ENCODE data around the gene TMC6. TPM values are rescaled to one million over a fixed set of nuclear protein-coding genes. Genes with fewer than 3 reads are reported as not detected.

TMC6 gene
- total RNA-seq, 4 donors from 2014 or later, result 18.5 to 78.2 (median 23.6) TPM

GRCh38 chr17:78141437-78142118, 13.0 kb upstream of the TMC6 start:
- TF ChIP-seq, protein P1, sequence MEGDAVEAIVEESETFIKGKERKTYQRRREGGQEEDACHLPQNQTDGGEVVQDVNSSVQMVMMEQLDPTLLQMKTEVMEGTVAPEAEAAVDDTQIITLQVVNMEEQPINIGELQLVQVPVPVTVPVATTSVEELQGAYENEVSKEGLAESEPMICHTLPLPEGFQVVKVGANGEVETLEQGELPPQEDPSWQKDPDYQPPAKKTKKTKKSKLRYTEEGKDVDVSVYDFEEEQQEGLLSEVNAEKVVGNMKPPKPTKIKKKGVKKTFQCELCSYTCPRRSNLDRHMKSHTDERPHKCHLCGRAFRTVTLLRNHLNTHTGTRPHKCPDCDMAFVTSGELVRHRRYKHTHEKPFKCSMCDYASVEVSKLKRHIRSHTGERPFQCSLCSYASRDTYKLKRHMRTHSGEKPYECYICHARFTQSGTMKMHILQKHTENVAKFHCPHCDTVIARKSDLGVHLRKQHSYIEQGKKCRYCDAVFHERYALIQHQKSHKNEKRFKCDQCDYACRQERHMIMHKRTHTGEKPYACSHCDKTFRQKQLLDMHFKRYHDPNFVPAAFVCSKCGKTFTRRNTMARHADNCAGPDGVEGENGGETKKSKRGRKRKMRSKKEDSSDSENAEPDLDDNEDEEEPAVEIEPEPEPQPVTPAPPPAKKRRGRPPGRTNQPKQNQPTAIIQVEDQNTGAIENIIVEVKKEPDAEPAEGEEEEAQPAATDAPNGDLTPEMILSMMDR (IDR thresholded peaks at IDR 0.05; ENCODE audit: low read depth), result no peak

- TF ChIP-seq, protein P1 (IDR thresholded peaks at IDR 0.05; ENCODE audit: low read depth), result no peak
Measured at GRCh38 chr17:78140169-78141051, 11.9 kb upstream of the TMC6 start.

DNA sequence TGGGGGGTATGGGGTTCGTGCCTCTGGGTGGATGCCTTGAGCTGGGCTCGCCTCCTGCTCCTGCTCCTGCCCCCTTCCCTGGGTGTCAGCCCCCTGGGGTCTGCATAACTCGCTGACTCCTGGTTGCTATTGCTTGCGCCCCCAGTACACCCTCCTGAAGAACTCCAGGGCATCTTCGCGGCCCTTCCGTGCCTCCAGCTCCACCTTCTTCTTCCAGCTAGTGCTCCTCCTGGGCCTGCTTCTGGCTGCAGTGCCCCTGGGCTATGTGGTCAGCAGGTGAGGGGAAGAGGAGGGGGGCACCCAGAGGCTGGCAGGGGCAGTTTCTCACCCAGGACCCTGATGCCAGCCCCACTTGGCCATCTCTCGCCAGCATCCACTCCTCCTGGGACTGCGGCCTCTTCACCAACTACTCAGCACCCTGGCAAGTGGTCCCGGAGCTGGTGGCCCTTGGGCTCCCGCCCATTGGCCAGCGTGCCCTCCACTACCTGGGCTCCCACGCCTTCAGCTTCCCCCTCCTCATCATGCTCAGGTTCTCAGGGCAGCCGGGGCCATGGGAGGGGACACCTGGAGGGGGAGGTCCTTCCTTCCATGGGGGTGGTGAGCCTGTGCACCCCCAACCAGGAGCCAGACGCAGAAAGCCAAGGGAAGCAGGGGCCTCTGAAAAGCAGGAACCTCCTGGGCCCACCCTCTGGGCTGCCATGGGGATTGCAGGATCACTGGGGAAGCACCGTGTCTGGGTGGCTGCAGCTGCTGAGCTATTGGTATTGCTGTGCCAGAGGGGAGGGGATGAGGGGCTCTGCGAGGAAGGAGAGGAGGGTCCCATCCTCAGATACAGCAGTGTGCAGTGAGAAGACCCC, 9.9 kb upstream of the TMC6 start:
- TF ChIP-seq, protein P1 (IDR thresholded peaks at IDR 0.05; ENCODE audit: low read depth), result no peak

DNA sequence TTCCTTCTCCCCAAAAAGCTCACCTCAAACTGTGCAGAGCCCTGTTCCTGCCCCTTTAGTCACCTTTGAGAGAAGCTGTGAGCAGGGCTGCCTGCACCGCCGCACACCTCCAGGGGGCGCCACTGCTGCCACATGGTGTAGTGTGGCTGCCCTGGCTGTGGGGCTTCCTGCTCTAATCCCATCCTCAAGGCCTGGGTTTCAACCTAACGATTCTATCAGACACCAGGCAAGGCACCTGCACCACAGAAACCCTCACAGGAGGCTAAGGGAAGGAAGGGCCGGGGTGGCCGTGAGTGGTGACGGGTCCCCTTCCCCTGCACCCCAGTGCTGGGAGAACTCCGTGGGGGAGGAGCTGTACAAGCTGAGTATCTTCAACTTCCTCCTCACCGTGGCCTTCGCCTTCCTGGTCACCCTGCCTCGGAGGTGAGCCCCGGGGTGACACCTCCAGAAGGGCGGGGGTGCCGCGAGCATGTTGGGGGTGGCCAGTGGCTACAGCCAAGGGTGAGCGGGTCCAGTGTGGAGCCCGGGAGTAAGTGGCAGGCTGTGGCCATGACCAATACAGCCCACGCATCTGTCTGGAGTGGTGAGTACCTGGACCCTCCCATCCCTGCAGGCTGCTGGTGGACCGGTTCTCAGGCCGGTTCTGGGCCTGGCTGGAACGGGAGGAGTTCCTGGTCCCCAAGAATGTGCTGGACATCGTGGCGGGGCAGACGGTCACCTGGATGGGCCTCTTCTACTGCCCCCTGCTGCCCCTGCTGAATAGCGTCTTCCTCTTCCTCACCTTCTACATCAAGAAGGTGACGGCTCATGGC, 9.0 kb upstream of the TMC6 start:
- TF ChIP-seq, protein P1 (IDR thresholded peaks at IDR 0.05; ENCODE audit: low read depth), result no peak

DNA sequence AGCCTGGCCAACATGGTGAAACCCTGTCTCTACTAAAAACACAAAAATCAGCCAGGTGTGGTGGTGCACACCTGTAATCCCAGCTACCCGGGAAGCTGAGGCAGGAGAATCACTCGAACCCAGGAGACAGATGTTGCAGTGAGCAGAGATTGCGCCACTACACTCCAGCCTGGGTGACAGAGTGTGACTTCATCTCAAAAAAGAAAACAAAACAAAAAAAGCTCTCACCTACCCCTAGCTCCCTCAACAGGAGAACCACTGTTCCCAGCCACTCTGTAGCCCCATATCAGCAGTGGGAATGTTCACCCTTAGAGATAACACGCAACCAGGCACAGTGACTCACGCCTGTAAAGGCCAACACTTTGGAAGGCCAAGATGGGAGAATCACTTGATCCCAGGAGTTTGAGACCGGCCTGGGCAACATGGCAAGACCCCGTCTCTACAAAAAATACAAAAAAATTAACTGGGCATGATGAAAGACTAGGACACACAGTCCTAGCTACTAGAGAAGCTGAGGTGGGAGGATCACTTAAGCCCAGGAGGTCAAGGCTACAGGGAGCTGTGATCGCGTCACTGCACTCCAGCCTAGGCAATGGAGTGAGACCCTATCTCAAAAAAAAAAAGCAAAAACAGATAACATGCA, 7.4 kb upstream of the TMC6 start:
- TF ChIP-seq, protein P1 (IDR thresholded peaks at IDR 0.05; ENCODE audit: low read depth), result no peak

- TF ChIP-seq, protein P1 (IDR thresholded peaks at IDR 0.05; ENCODE audit: low read depth), result no peak
Measured at GRCh38 chr17:78134899-78135385, 6.4 kb upstream of the TMC6 start.

All from subcutaneous adipose tissue (tissue), 4 donors.